HG02973 (cell line): ENCODE data around the gene MTHFR.
"Not testable (repeated sequence)": the region's sequence is repeated elsewhere in the genome, so short reads cannot be mapped to it uniquely, and the experiment has no call there.

Experiments used
- ATAC-seq: cut with Tn5 transposase; IDR thresholded peaks from one replicate; pipeline ENCODE4 v1.9.1; 2021; ENCODE audit warnings: moderate library complexity; ENCODE audit not compliant: unreplicated experiment

Gene MTHFR

GRCh38 chr1:11833900-11834299 is 28.1 kb upstream of the MTHFR start:
- ATAC-seq, result no peak

GRCh38 chr1:11833497-11833896 is 27.7 kb upstream of the MTHFR start:
- no peak for ATAC-seq

- ATAC-seq, result no peak
These were observed 26.4 kb upstream of the MTHFR start for GRCh38 chr1:11831945-11832725.

GRCh38 chr1:11828511-11828910 is 22.7 kb upstream of the MTHFR start:
- ATAC-seq, result no peak

- no peak for ATAC-seq
These were observed 21.2 kb upstream of the MTHFR start for GRCh38 chr1:11826946-11827345.

- no peak for ATAC-seq
These were observed 19.4 kb upstream of the MTHFR start for GRCh38 chr1:11825131-11825530.

GRCh38 chr1:11823366-11824137 is 17.8 kb upstream of the MTHFR start:
- ATAC-seq, result no peak

- no peak for ATAC-seq
These were observed 16.3 kb upstream of the MTHFR start for GRCh38 chr1:11822091-11822490.

- ATAC-seq, result no peak
These were observed 11.4 kb upstream of the MTHFR start for GRCh38 chr1:11817192-11817591.

GRCh38 chr1:11813021-11813420 is 7.3 kb upstream of the MTHFR start:
- no peak for ATAC-seq

- no peak for ATAC-seq
These were observed 1.4 kb upstream of the MTHFR start for GRCh38 chr1:11807133-11807532.

GRCh38 chr1:11806307-11806936 is 658 bp upstream of the MTHFR start:
- ATAC-seq, result peak; percentile 33

- no peak for ATAC-seq
These were observed 920 bp downstream of the MTHFR start for GRCh38 chr1:11804666-11805421.

- not testable (repeated sequence) for ATAC-seq
These were observed 1.7 kb downstream of the MTHFR start for GRCh38 chr1:11803924-11804665.

GRCh38 chr1:11802973-11803885 is 2.5 kb downstream of the MTHFR start:
- no peak for ATAC-seq

- ATAC-seq, result no peak
These were observed 3.2 kb downstream of the MTHFR start for GRCh38 chr1:11802616-11802972.

GRCh38 chr1:11800756-11801433 is 4.9 kb downstream of the MTHFR start:
- no peak for ATAC-seq

- no peak for ATAC-seq
These were observed 5.4 kb downstream of the MTHFR start for GRCh38 chr1:11800391-11800755.

GRCh38 chr1:11799896-11800295 is 5.9 kb downstream of the MTHFR start:
- ATAC-seq, result no peak
